ENCODE data around the gene GPR63.
A peak's percentile ranks its signal among the peaks of the same experiment; 100 is the strongest.
"Not testable (repeated sequence)": the region's sequence is repeated elsewhere in the genome, so short reads cannot be mapped to it uniquely, and the experiment has no call there.

GPR63 gene, protein sequence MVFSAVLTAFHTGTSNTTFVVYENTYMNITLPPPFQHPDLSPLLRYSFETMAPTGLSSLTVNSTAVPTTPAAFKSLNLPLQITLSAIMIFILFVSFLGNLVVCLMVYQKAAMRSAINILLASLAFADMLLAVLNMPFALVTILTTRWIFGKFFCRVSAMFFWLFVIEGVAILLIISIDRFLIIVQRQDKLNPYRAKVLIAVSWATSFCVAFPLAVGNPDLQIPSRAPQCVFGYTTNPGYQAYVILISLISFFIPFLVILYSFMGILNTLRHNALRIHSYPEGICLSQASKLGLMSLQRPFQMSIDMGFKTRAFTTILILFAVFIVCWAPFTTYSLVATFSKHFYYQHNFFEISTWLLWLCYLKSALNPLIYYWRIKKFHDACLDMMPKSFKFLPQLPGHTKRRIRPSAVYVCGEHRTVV

GRCh38 chr6:96837081-96837971 lies at the start of gene GPR63:
Gene GPR63, minus strand, starts transcription at chr6:96837477. Its CDS starts 37,746 bp downstream, at chr6:96799731.
- Histone ChIP-seq H3K9me3 (ENCODE audit: control insufficient read depth, insufficient read depth, low read length) (no peaks in the 10 kb centered on the region), H3K9ac (ENCODE audit: low read depth, low read length) (peak within 1 kb of the TSS; percentile 89), H3K4me3 (ENCODE audit: low read depth, low read length) (peak within 1 kb of the TSS; percentile 94), H3K36me3 (ENCODE audit: control insufficient read depth, insufficient read depth, low read length) (no peaks in the 10 kb centered on the region), H3K27me3 (ENCODE audit: control insufficient read depth, insufficient read depth, low read length) (peaks cover 23% of the 10 kb centered on the region), H3K4me1 (ENCODE audit: control insufficient read depth, insufficient read depth, low read length) (peaks cover 3% of the 10 kb centered on the region)

DNA sequence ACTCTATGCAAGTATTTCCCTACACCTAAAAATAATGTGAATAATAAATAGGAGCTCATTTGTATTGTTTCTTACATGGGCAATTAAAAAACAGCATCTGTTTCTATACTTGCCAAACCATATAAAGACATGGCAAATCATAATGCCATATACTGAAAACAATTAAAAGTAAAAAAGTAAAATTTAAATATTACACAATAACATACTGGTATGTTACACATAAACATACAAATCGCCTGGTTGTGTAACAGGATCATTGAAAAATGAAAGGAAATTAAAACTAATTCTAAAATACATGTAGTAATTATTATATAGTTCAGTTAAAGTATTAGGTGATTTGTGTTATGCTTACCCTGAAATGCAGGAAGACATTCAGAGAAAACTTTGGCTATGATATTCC lies 49.2 kb upstream of the GPR63 start:
- H3K27me3 ChIP-seq (ENCODE audit: control insufficient read depth, insufficient read depth, low read length) = no peaks in the 10 kb centered on the region
- H3K36me3 ChIP-seq (ENCODE audit: control insufficient read depth, insufficient read depth, low read length) = no peaks in the 10 kb centered on the region
- H3K9ac ChIP-seq (ENCODE audit: low read depth, low read length) = no peak overlapping the region
- no peak overlapping the region for H3K4me3 ChIP-seq (ENCODE audit: low read depth, low read length)
- H3K4me1 ChIP-seq (ENCODE audit: control insufficient read depth, insufficient read depth, low read length) = no peaks in the 10 kb centered on the region
- H3K9me3 ChIP-seq (ENCODE audit: control insufficient read depth, insufficient read depth, low read length) = no peaks in the 10 kb centered on the region

DNA sequence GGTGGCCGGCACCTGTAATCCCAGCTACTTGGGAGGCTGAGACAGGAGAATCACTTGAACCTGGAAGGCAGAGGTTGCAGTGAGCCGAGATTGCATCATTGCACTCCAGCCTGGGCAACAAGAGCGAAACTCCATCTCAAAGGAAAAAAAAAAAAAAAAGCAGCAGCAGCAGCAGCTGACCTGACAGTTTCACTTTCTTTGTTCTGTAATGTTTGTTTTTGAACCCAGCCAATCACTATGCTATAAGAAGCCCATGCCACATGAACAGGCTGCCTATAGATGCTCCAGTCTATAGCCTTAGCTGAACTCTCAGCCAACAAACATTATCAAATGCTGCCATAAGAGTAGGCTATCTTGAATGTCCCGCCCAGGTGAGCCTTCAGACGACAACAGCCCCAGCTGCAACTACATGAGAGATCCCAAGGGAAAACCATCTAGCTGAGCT lies 47.9 kb upstream of the GPR63 start:
- H3K9me3 ChIP-seq (ENCODE audit: control insufficient read depth, insufficient read depth, low read length); H3K27me3 ChIP-seq (ENCODE audit: control insufficient read depth, insufficient read depth, low read length); H3K4me1 ChIP-seq (ENCODE audit: control insufficient read depth, insufficient read depth, low read length); H3K9ac ChIP-seq (ENCODE audit: low read depth, low read length); H3K36me3 ChIP-seq (ENCODE audit: control insufficient read depth, insufficient read depth, low read length); H3K4me3 ChIP-seq (ENCODE audit: low read depth, low read length): not testable (repeated sequence)

DNA sequence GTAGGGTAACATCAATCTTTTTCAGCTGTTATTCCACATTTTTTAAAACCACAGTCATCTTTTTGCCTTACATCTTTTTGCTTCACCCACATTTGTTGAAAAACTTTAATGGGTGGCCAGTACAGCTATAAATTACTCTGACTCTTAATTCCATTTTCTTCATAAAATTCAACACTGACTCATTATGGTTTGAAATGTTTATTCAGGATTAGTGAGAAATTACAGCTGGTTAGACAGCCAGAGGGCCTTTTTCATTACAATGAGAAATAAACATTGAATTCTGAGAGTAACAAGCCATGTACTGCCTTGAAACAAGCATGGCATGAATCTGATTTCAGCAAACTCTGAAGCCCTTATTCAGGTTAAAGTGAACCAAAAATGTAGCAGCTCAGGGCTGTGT lies 40.9 kb upstream of the GPR63 start:
- no peak overlapping the region for H3K9ac ChIP-seq (ENCODE audit: low read depth, low read length)
- no peaks in the 10 kb centered on the region for H3K4me1 ChIP-seq (ENCODE audit: control insufficient read depth, insufficient read depth, low read length)
- H3K36me3 ChIP-seq (ENCODE audit: control insufficient read depth, insufficient read depth, low read length) = no peaks in the 10 kb centered on the region
- H3K27me3 ChIP-seq (ENCODE audit: control insufficient read depth, insufficient read depth, low read length) = no peaks in the 10 kb centered on the region
- no peaks in the 10 kb centered on the region for H3K9me3 ChIP-seq (ENCODE audit: control insufficient read depth, insufficient read depth, low read length)
- H3K4me3 ChIP-seq (ENCODE audit: low read depth, low read length) = no peak overlapping the region

DNA sequence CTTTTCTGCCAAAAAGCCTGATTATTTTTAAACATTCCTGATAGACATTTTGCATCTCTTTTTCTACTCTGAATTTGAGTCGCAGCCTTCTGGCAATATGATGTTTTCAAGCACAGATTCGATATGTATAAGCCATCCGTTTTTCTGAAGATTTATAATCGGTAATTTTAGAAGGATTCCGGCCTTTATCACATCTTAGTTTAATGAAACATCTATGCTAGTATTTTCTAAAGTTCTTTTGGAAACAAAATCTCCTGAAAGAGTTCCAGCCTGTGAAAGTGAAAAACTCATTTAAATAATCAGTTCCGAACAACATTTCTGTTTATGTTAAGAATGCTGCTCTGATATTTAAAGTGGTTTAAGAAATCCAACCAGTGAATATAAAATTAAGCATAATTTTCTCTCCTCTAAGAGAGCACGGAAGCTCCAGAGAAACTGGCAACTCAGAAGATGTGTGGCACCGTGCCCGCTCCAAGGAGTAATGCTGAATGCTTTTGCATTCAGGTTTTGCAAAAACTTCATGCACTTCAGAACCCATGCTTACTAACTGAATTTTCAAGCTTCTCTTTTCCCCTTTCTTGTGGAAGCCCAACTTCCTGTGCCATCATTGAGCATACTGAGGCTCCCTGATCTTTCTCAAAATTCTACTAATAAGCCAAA lies 39.7 kb upstream of the GPR63 start:
- Histone ChIP-seq H3K4me1 (ENCODE audit: control insufficient read depth, insufficient read depth, low read length) (no peaks in the 10 kb centered on the region), H3K9ac (ENCODE audit: low read depth, low read length) (no peak overlapping the region), H3K4me3 (ENCODE audit: low read depth, low read length) (no peak overlapping the region), H3K36me3 (ENCODE audit: control insufficient read depth, insufficient read depth, low read length) (no peaks in the 10 kb centered on the region), H3K9me3 (ENCODE audit: control insufficient read depth, insufficient read depth, low read length) (no peaks in the 10 kb centered on the region), H3K27me3 (ENCODE audit: control insufficient read depth, insufficient read depth, low read length) (no peaks in the 10 kb centered on the region)

DNA sequence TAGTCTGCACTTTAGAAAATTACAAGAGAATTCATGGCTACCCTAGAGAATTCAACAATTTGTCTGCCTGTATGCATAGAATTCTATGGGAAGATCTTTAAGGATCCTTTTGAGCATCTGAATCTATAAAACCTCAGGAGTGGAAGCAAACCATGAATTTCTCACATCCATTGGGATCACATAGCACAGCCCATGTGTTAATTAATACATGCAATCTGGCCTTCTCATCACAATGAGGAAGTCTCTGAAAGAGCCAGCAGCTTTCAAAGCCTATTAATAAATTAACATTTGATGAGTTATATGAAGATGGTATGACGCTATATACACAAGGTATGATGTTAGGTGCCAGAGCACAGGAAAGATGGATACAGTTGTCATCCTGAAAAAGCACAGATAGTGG lies 35.7 kb upstream of the GPR63 start:
- no peaks in the 10 kb centered on the region for H3K9me3 ChIP-seq (ENCODE audit: control insufficient read depth, insufficient read depth, low read length)
- no peaks in the 10 kb centered on the region for H3K36me3 ChIP-seq (ENCODE audit: control insufficient read depth, insufficient read depth, low read length)
- H3K4me3 ChIP-seq (ENCODE audit: low read depth, low read length) = no peak overlapping the region
- no peaks in the 10 kb centered on the region for H3K4me1 ChIP-seq (ENCODE audit: control insufficient read depth, insufficient read depth, low read length)
- H3K9ac ChIP-seq (ENCODE audit: low read depth, low read length) = no peak overlapping the region
- no peaks in the 10 kb centered on the region for H3K27me3 ChIP-seq (ENCODE audit: control insufficient read depth, insufficient read depth, low read length)

DNA sequence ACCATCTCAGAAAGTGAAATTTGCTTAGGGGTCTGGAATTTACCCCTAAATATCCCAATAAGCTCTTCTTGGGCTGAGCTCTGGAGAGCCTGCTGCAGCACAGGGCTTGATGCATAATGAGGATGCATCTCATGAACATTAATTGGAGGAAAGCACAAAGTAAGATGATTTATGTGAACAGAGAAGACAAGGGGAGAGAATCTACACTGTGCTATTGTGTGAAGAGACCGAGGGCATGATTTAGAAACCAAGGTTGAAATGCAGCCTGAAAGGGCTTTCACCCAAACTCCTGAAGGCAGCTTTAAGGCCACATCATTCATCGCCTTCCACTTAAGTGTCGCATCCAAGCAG lies 27.8 kb upstream of the GPR63 start:
- no peak overlapping the region for H3K4me3 ChIP-seq (ENCODE audit: low read depth, low read length)
- H3K9me3 ChIP-seq (ENCODE audit: control insufficient read depth, insufficient read depth, low read length) = peaks cover 3% of the 10 kb centered on the region
- H3K27me3 ChIP-seq (ENCODE audit: control insufficient read depth, insufficient read depth, low read length) = no peaks in the 10 kb centered on the region
- no peaks in the 10 kb centered on the region for H3K4me1 ChIP-seq (ENCODE audit: control insufficient read depth, insufficient read depth, low read length)
- no peaks in the 10 kb centered on the region for H3K36me3 ChIP-seq (ENCODE audit: control insufficient read depth, insufficient read depth, low read length)
- H3K9ac ChIP-seq (ENCODE audit: low read depth, low read length) = no peak overlapping the region

DNA sequence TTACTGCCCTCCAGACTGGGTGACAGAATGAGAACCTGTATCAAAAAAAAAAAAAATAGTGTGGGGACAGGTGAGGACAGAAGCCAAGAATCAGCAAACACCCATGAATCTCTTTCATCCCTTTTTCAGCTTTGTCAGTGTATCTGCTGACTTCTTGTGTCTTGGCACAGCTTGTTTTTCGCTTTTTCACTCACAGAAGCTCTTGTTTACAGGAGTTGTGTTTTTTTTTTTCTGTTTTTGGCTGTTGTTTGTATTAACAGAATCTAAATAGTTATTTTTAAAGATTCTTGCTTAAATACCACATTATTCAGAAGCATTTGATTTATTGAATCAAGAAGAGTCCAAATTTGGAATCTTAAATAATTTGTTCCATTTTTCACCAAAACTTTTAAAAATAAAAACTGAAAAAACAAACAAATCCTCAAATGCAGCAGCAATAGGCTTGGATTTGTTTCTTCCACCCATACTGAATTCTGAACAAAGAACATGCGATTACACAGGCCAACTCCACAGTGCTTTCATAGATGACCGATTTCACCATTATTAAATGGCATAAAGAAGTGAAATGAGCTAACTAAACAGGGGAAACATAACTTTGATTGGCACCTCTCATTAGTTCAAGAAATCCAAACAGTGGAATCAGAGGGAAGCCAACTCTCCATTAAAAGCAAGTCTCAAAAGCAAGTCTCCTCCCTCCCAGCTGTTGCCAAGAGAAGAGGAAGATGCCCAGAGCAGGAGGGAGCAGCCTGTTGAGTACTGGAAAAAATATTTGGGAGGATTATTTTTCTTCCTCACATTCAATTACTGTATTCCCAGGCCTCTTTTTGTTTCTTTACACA lies 27.2 kb upstream of the GPR63 start:
- Histone ChIP-seq H3K4me1 (ENCODE audit: control insufficient read depth, insufficient read depth, low read length) (no peaks in the 10 kb centered on the region), H3K4me3 (ENCODE audit: low read depth, low read length) (no peak overlapping the region), H3K9me3 (ENCODE audit: control insufficient read depth, insufficient read depth, low read length) (peaks cover 3% of the 10 kb centered on the region), H3K9ac (ENCODE audit: low read depth, low read length) (no peak overlapping the region), H3K36me3 (ENCODE audit: control insufficient read depth, insufficient read depth, low read length) (no peaks in the 10 kb centered on the region), H3K27me3 (ENCODE audit: control insufficient read depth, insufficient read depth, low read length) (no peaks in the 10 kb centered on the region)

DNA sequence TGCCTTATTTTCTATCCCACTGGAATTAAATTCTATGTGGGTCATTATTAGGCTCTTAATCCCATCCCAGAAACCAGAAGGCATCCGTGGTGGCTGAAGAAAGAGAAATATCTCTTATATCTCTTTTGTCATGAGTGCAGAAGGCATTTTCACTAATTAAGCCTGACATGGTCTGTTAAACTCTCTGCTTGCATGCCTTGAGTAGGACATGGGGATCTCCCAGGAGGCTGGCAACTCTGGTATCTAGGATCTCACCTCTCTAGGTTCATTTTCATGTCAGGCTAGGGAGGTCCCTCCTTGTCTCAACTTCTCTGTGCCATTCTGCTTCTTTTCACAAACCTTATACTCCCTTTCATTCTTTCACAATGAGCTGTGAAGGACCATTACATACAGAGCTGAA lies 25.3 kb upstream of the GPR63 start:
- Histone ChIP-seq H3K4me1 (ENCODE audit: control insufficient read depth, insufficient read depth, low read length) (no peaks in the 10 kb centered on the region), H3K36me3 (ENCODE audit: control insufficient read depth, insufficient read depth, low read length) (no peaks in the 10 kb centered on the region), H3K4me3 (ENCODE audit: low read depth, low read length) (no peak overlapping the region), H3K9me3 (ENCODE audit: control insufficient read depth, insufficient read depth, low read length) (peaks cover 3% of the 10 kb centered on the region), H3K9ac (ENCODE audit: low read depth, low read length) (no peak overlapping the region), H3K27me3 (ENCODE audit: control insufficient read depth, insufficient read depth, low read length) (no peaks in the 10 kb centered on the region)

GRCh38 chr6:96861588-96861987 lies 24.3 kb upstream of the GPR63 start:
- Histone ChIP-seq H3K27me3 (ENCODE audit: control insufficient read depth, insufficient read depth, low read length) (no peaks in the 10 kb centered on the region), H3K9me3 (ENCODE audit: control insufficient read depth, insufficient read depth, low read length) (peaks cover 3% of the 10 kb centered on the region), H3K36me3 (ENCODE audit: control insufficient read depth, insufficient read depth, low read length) (no peaks in the 10 kb centered on the region), H3K4me1 (ENCODE audit: control insufficient read depth, insufficient read depth, low read length) (no peaks in the 10 kb centered on the region), H3K9ac (ENCODE audit: low read depth, low read length) (no peak overlapping the region), H3K4me3 (ENCODE audit: low read depth, low read length) (no peak overlapping the region)

- H3K4me1 ChIP-seq (ENCODE audit: control insufficient read depth, insufficient read depth, low read length) = no peaks in the 10 kb centered on the region
- no peaks in the 10 kb centered on the region for H3K36me3 ChIP-seq (ENCODE audit: control insufficient read depth, insufficient read depth, low read length)
- H3K9me3 ChIP-seq (ENCODE audit: control insufficient read depth, insufficient read depth, low read length) = peaks cover 3% of the 10 kb centered on the region
- no peak overlapping the region for H3K9ac ChIP-seq (ENCODE audit: low read depth, low read length)
- no peaks in the 10 kb centered on the region for H3K27me3 ChIP-seq (ENCODE audit: control insufficient read depth, insufficient read depth, low read length)
- no peak overlapping the region for H3K4me3 ChIP-seq (ENCODE audit: low read depth, low read length)
These were observed 19.6 kb upstream of the GPR63 start for GRCh38 chr6:96856856-96857255.

All from iPS-15b (cell line).